Heart left ventricle (tissue), 16 donors: ENCODE data around the gene OS9. TPM values are rescaled to one million over a fixed set of nuclear protein-coding genes. Genes with fewer than 3 reads are reported as not detected.
A peak's percentile ranks its signal among the peaks of the same experiment; 100 is the strongest.

Experiments used
- ATAC-seq, 4 donors: fragments of 200-7000 bp; cut with Tn5 transposase; one replicate each; pipeline ENCODE4 v1.9.1; 2020 to 2022; ENCODE audit warnings: moderate library complexity in 4 of 4, mild to moderate bottlenecking in 3 of 4, moderate number of reproducible peaks in 1 of 4
- DNase-seq, 5 donors: peaks; one replicate each; pipeline ENCODE4 v3.0.0-alpha.2; 2020
- H3K27ac ChIP-seq, 12 donors: fragments of 200-600 bp; sonication (generic) in 4 of 12; one replicate each; pipeline versions ENCODE4 v1.5.0 to v1.8.0; 2016 to 2022; ENCODE audit warnings: mild to moderate bottlenecking in 2 of 12
- H3K27me3 ChIP-seq, 9 donors: fragments of 200-600 bp; sonication (generic) in 2 of 9; one replicate each; pipeline versions ENCODE4 v1.5.1 to v1.8.0; 2016 to 2022; ENCODE audit warnings: mild to moderate bottlenecking in 3 of 9
- H3K36me3 ChIP-seq, 9 donors: fragments of 200-600 bp; sonication (generic) in 2 of 9; one replicate each; pipeline versions ENCODE4 v1.5.0 to v1.8.0; 2018 to 2022; ENCODE audit warnings: mild to moderate bottlenecking in 2 of 9
- H3K4me1 ChIP-seq, 12 donors: fragments of 200-600 bp; sonication (generic) in 4 of 12; one replicate each; pipeline versions ENCODE4 v1.5.0 to v1.8.0; 2016 to 2022; ENCODE audit warnings: mild to moderate bottlenecking in 3 of 12
- H3K4me3 ChIP-seq, 12 donors: fragments of 200-600 bp; sonication (generic) in 4 of 12; one replicate each; pipeline versions ENCODE4 v1.5.0 to v1.8.0; 2017 to 2022; ENCODE audit warnings: mild to moderate bottlenecking in 9 of 12, moderate library complexity in 4 of 12
- H3K9me3 ChIP-seq, 12 donors: fragments of 200-600 bp; sonication (generic) in 4 of 12; one replicate each; pipeline versions ENCODE4 v1.5.0 to v1.8.0; 2016 to 2022; ENCODE audit warnings: mild to moderate bottlenecking in 1 of 12
- CTCF ChIP-seq, 12 donors: fragments of 200-600 bp; sonication (generic) in 4 of 12; IDR thresholded peaks; one replicate each; pipeline versions ENCODE4 v1.5.0 to v1.8.0; 2018 to 2022; ENCODE audit warnings: antibody characterized with exemption in 12 of 12, mild to moderate bottlenecking in 5 of 12
- POLR2A ChIP-seq, 2 donors: fragments of 450-650 bp; IDR thresholded peaks; one replicate each; pipeline ENCODE4 v1.6.1; 2017; ENCODE audit warnings: antibody characterized with exemption in 2 of 2, mild to moderate bottlenecking in 2 of 2, moderate library complexity in 2 of 2
- WGBS, 4 donors: extraction: QIAGEN DNeasy Blood & Tissue Kit in 2 of 4; methylation state at CpG; one replicate each; pipeline versions ENCODE4 v1.1.5 to v1.1.7; 2013 to 2018; 5-methylcytosine and 5-hydroxymethylcytosine counted together
- intact Hi-C, 10 donors: fragments of 100-400 bp; cut with DNase I; formaldehyde crosslinking; loops; one replicate each; pipeline versions ENCODE4 v1.11.1 to v1.14.2; 2022
- polyA plus RNA-seq, 2 donors: library from polyadenylated mRNA; stranded (reverse); fragments of 200-250 nt; gene quantifications; one replicate each; pipeline ENCODE4 v1.2.3, GENCODE V29; 2013
- total RNA-seq, 9 donors: library from RNA; depleted of rRNA in 2 of 9; stranded (reverse); fragments of >200 nt in 2 of 9; fragmentation: NEBNext Ultra II Directional in 3 of 9; extraction: Animal tissue kit (Norgen Biotek cat#: 25700) in 3 of 9; gene quantifications; one replicate each; pipeline versions ENCODE4 v1.1.0 to v1.2.4, GENCODE V29; 2016 to 2023
- donor health status: ischemic (EF 13 %, LVEDD 7.1; RV severe dilation, severe dysfunction).
- donor health status: healthy with polysubstance abuse.
- donor health status: DM: no; HTN: yes; CAD: no.
- donor health status: DM: no; HTN: no; CAD: no.
- donor health status: ischemic (EF 25% LVEDD 6.9; RV normal size, moderate dysfunction).
- donor health status: ischemic (EF 25% LVEDD 5.7; RV mildly dilated, moderate dysfunction).
- donor health status: healthy.
- donor health status: DM: yes; HTN: yes; CAD: no.
- donor health status: ischemic (EF 35%, LVEDD 5.7; RV mildly dilated, moderate dysfunction).
- donor health status: nonischemic (EF 11% LVEDD 7.7; RV severe dilation, severe dysfunction).
- donor health status: DM: yes; HTN: yes; CAD: no.
- donor health status: PGD.
- donor health status: ischemic (EF 29% LVEDD 5.4; RV normal size, mild dysfunction).
- donor health status: nonischemic (EF 23%, LVEDD 6.1; RV moderate dilation, normal function).

OS9 gene
- total and polyA plus RNA-seq, 11 donors, result 89.4 to 196 (median 130) TPM

GRCh38 chr12:57693317-57693658 lies 644 bp upstream of the OS9 start:
- ATAC-seq, result peak in 1 of 4 donors; percentile 1
- peaks cover 0 to 4% (median 0%) of the 10 kb centered on the region in 12 donors for H3K9me3 ChIP-seq
- TF ChIP-seq CTCF (IDR thresholded peaks at IDR 0.05) (no peak), POLR2A (IDR thresholded peaks at IDR 0.05) (no peak)
- peaks cover 0 to 15% (median 10%) of the 10 kb centered on the region in 12 donors for H3K4me1 ChIP-seq
- H3K27me3 ChIP-seq, result peaks cover 0 to 4% (median 0%) of the 10 kb centered on the region in 9 donors
- no peak for DNase-seq
- WGBS, 4 donors, result 47 to 58% (median 52%) methylated on average over 10 of the region's 10 CpGs
- peak overlapping the region in 6 of 12 donors; percentile 19 to 64 (median 40) for H3K27ac ChIP-seq
- H3K4me3 ChIP-seq, result peak overlapping the region in 9 of 12 donors; percentile 22 to 96 (median 89)
- H3K36me3 ChIP-seq, result peaks cover 0 to 29% (median 26%) of the 10 kb centered on the region in 9 donors
- intact Hi-C loops, result loop anchor here in 3 of 10 donors (5.0 to 10.0 kb wide), 3 partner anchors 59 to 111 kb away; partner anchors contain the start of gene CDK4 (in 1 of the 3)

GRCh38 chr12:57694459-57695019 lies 607 bp downstream of the OS9 start:
- DNase-seq (peak in 2 of 5 donors; percentile 30 to 60), ATAC-seq (peak in 1 of 4 donors; percentile 7)

GRCh38 chr12:57695770-57696432 lies 2.0 kb downstream of the OS9 start:
- Histone ChIP-seq H3K4me1 (peaks cover 0 to 15% (median 10%) of the 10 kb centered on the region in 12 donors), H3K4me3 (no peak overlapping the region), H3K27me3 (no peaks in the 10 kb centered on the region), H3K9me3 (peaks cover 0 to 4% (median 0%) of the 10 kb centered on the region in 12 donors), H3K36me3 (peaks cover 0 to 50% (median 30%) of the 10 kb centered on the region in 9 donors), H3K27ac (no peak overlapping the region)
- intact Hi-C loops, result loop anchor here in 1 of 10 donors (10.0 kb wide), 1 partner anchor 111 kb away; no protein-coding TSS in a partner anchor
- WGBS, 4 donors, result 90 to 94% (median 93%) methylated on average over 11 of the region's 11 CpGs
- TF ChIP-seq POLR2A (IDR thresholded peaks at IDR 0.05), result no peak
- TF ChIP-seq CTCF (IDR thresholded peaks at IDR 0.05), result no peak
- DNase-seq, result no peak
- no peak for ATAC-seq

More at GRCh38 chr12:57694459-57695019, 607 bp downstream of the OS9 start:
- TF ChIP-seq CTCF (IDR thresholded peaks at IDR 0.05), result no peak
- TF ChIP-seq POLR2A (IDR thresholded peaks at IDR 0.05), result no peak
- WGBS, 4 donors, result 0 to 2% (median 1%) methylated on average over 15 of the region's 15 CpGs
- H3K9me3 ChIP-seq, result peaks cover 0 to 4% (median 0%) of the 10 kb centered on the region in 12 donors
- intact Hi-C loops, result loop anchor here in 3 of 10 donors (5.0 to 10.0 kb wide), 3 partner anchors 58 to 112 kb away; partner anchors contain the start of gene CDK4 (in 1 of the 3)
- peaks cover 0 to 15% (median 10%) of the 10 kb centered on the region in 12 donors for H3K4me1 ChIP-seq
- peak overlapping the region; percentile 43 to 96 (median 88) for H3K4me3 ChIP-seq
- H3K27ac ChIP-seq, result peak overlapping the region; percentile 22 to 85 (median 76)
- peaks cover 0 to 42% (median 30%) of the 10 kb centered on the region in 9 donors for H3K36me3 ChIP-seq
- H3K27me3 ChIP-seq, result peaks cover 0 to 2% (median 0%) of the 10 kb centered on the region in 9 donors

- no peak overlapping the region for H3K4me3 ChIP-seq
- intact Hi-C loops, result loop anchor here in 1 of 10 donors (10.0 kb wide), 1 partner anchor 112 kb away; no protein-coding TSS in a partner anchor
- no peaks in the 10 kb centered on the region for H3K27me3 ChIP-seq
- DNase-seq, result no peak
- peaks cover 0 to 60% (median 34%) of the 10 kb centered on the region in 9 donors for H3K36me3 ChIP-seq
- H3K4me1 ChIP-seq, result peaks cover 0 to 15% (median 10%) of the 10 kb centered on the region in 12 donors
- no peak for ATAC-seq
- 94 to 100% (median 98%) methylated on average over 1 of the region's 1 CpG for WGBS, 4 donors
- TF ChIP-seq CTCF (IDR thresholded peaks at IDR 0.05) (no peak), POLR2A (IDR thresholded peaks at IDR 0.05) (no peak)
- H3K27ac ChIP-seq, result no peak overlapping the region
- no peaks in the 10 kb centered on the region for H3K9me3 ChIP-seq
Observed at GRCh38 chr12:57697076-57697475, 3.1 kb downstream of the OS9 start.
